ENCODE results near the gene SFTPA2.

GRCh38 chr10:79555354-79556309, 4.6 kb downstream of the SFTPA2 start:
- TF ChIP-seq TAF1 (conservative IDR thresholded peaks at IDR 0.05) (no peak), CTCF (IDR thresholded peaks at IDR 0.05; ENCODE audit: low read depth, low read length, missing input control) (no peak), YY1 (IDR thresholded peaks at IDR 0.05) (no peak)
- TF ChIP-seq, protein P1, sequence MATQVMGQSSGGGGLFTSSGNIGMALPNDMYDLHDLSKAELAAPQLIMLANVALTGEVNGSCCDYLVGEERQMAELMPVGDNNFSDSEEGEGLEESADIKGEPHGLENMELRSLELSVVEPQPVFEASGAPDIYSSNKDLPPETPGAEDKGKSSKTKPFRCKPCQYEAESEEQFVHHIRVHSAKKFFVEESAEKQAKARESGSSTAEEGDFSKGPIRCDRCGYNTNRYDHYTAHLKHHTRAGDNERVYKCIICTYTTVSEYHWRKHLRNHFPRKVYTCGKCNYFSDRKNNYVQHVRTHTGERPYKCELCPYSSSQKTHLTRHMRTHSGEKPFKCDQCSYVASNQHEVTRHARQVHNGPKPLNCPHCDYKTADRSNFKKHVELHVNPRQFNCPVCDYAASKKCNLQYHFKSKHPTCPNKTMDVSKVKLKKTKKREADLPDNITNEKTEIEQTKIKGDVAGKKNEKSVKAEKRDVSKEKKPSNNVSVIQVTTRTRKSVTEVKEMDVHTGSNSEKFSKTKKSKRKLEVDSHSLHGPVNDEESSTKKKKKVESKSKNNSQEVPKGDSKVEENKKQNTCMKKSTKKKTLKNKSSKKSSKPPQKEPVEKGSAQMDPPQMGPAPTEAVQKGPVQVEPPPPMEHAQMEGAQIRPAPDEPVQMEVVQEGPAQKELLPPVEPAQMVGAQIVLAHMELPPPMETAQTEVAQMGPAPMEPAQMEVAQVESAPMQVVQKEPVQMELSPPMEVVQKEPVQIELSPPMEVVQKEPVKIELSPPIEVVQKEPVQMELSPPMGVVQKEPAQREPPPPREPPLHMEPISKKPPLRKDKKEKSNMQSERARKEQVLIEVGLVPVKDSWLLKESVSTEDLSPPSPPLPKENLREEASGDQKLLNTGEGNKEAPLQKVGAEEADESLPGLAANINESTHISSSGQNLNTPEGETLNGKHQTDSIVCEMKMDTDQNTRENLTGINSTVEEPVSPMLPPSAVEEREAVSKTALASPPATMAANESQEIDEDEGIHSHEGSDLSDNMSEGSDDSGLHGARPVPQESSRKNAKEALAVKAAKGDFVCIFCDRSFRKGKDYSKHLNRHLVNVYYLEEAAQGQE (IDR thresholded peaks at IDR 0.05): no peak
